ENCODE measurements around the gene ZNF384.
A peak's percentile ranks its signal among the peaks of the same experiment; 100 is the strongest.

ZNF384 gene

GRCh38 chr12:6699259-6699988 is 10.2 kb upstream of the ZNF384 start:
- DNase-seq (ENCODE audit: low spot score) (no peak), FAIRE-seq (no peak)

- FAIRE-seq, result no peak
- no peak for DNase-seq (ENCODE audit: low spot score)
Measured at GRCh38 chr12:6698352-6699046, 9.3 kb upstream of the ZNF384 start.

- FAIRE-seq, result no peak
- DNase-seq (ENCODE audit: low spot score), result peak; percentile 48
Measured at GRCh38 chr12:6697584-6698351, 8.6 kb upstream of the ZNF384 start.

- no peak for DNase-seq (ENCODE audit: low spot score)
- no peak for FAIRE-seq
Measured at GRCh38 chr12:6696690-6697583, 7.8 kb upstream of the ZNF384 start.

GRCh38 chr12:6695313-6696045 is 6.3 kb upstream of the ZNF384 start:
- DNase-seq (ENCODE audit: low spot score) (no peak), FAIRE-seq (no peak)

GRCh38 chr12:6694701-6695100 is 5.5 kb upstream of the ZNF384 start:
- FAIRE-seq (no peak), DNase-seq (ENCODE audit: low spot score) (no peak)

- FAIRE-seq (no peak), DNase-seq (ENCODE audit: low spot score) (no peak)
Measured at GRCh38 chr12:6693832-6694355, 4.7 kb upstream of the ZNF384 start.

- FAIRE-seq (no peak), DNase-seq (ENCODE audit: low spot score) (no peak)
Measured at GRCh38 chr12:6692888-6693287, 3.7 kb upstream of the ZNF384 start.

- DNase-seq (ENCODE audit: low spot score) (peak; percentile 33), FAIRE-seq (no peak)
Measured at GRCh38 chr12:6691473-6691872, 2.3 kb upstream of the ZNF384 start.

GRCh38 chr12:6688543-6688998 is 604 bp downstream of the ZNF384 start:
- FAIRE-seq (no peak), DNase-seq (ENCODE audit: low spot score) (no peak)

GRCh38 chr12:6685814-6686213 is 3.4 kb downstream of the ZNF384 start:
- FAIRE-seq, result no peak
- DNase-seq (ENCODE audit: low spot score), result no peak

- no peak for FAIRE-seq
- DNase-seq (ENCODE audit: low spot score), result peak; percentile 6
Measured at GRCh38 chr12:6684609-6685008, 4.6 kb downstream of the ZNF384 start.

GRCh38 chr12:6676962-6677361 is 12.2 kb downstream of the ZNF384 start:
- no peak for DNase-seq (ENCODE audit: low spot score)
- FAIRE-seq, result no peak

GRCh38 chr12:6672143-6672542 is 17.0 kb downstream of the ZNF384 start:
- FAIRE-seq (no peak), DNase-seq (ENCODE audit: low spot score) (no peak)

GRCh38 chr12:6667559-6668210 is 21.5 kb downstream of the ZNF384 start:
- no peak for DNase-seq (ENCODE audit: low spot score)
- no peak for FAIRE-seq

- DNase-seq (ENCODE audit: low spot score) (no peak), FAIRE-seq (no peak)
Measured at GRCh38 chr12:6666211-6666610, 23.0 kb downstream of the ZNF384 start.

- no peak for FAIRE-seq
- no peak for DNase-seq (ENCODE audit: low spot score)
Measured at GRCh38 chr12:6664902-6665301, 24.3 kb downstream of the ZNF384 start.

GRCh38 chr12:6662906-6663742 is 26.1 kb downstream of the ZNF384 start, which contains the start of gene ING4:
ING4 (minus strand) TSS chr12:6663119; CDS start chr12:6663101, 18 bp downstream.
- peak; percentile 90 for FAIRE-seq

GRCh38 chr12:6662602-6662905 is 26.6 kb downstream of the ZNF384 start:
- DNase-seq (ENCODE audit: low spot score), result no peak

More at GRCh38 chr12:6662906-6663742, 26.1 kb downstream of the ZNF384 start, which contains the start of gene ING4:
- peak; percentile 98 for DNase-seq (ENCODE audit: low spot score)

More at GRCh38 chr12:6662602-6662905, 26.6 kb downstream of the ZNF384 start:
- no peak for FAIRE-seq

Measured in RCC 7860 (cell line).